ENCODE results near the gene TMEM205. TPM values are rescaled to one million over a fixed set of nuclear protein-coding genes. Genes with fewer than 3 reads are reported as not detected.
A peak's percentile ranks its signal among the peaks of the same experiment; 100 is the strongest.

Gene TMEM205
- total and polyA plus RNA-seq, 2 of the 8 experiments (the other 6 are each of a cell fraction or from before 2014, with no cell fraction given) = 73.5 to 423 TPM

GRCh38 chr19:11293433-11294389 is 52.4 kb downstream of the TMEM205 start:
- peak; percentile 7 for FAIRE-seq
- CTCF ChIA-PET (ENCODE audit: partially characterized antibody) = interaction anchor here (0.6 to 3.3 kb wide), 35 partner anchors 9 to 166 kb away, joined by 3 to 16 read pairs (median 3); partner anchors contain the start of genes EPOR, RAB3D and SWSAP1
- peak; percentile 77 for TF ChIP-seq CREB1 (IDR thresholded peaks at IDR 0.05)
- no peak for TF ChIP-seq CHD1 (IDR thresholded peaks at IDR 0.05; ENCODE audit: low read depth, low read length)
- no peak for TF ChIP-seq ATF3 (IDR thresholded peaks at IDR 0.05; ENCODE audit: insufficient read depth, low read depth, low read length)
- TF ChIP-seq TAF7 (optimal IDR thresholded peaks at IDR 0.05; ENCODE audit: borderline replicate concordance, low read depth, low read length) = no peak
- TF ChIP-seq RXRA (IDR thresholded peaks at IDR 0.05; ENCODE audit: insufficient read depth, low read depth, low read length) = 0 out of 2 replicates have a peak, but pooled peaks have one; percentile 44
- no peak for TF ChIP-seq EZH2 (IDR thresholded peaks at IDR 0.05; ENCODE audit: low read depth, low read length, severe bottlenecking)
- no peak for TF ChIP-seq E2F6 (IDR thresholded peaks at IDR 0.05)
- 0 out of 2 replicates have a peak, but pooled peaks have one; percentile 8 for TF ChIP-seq MAX (IDR thresholded peaks at IDR 0.05)

More at GRCh38 chr19:11293433-11294389, 52.4 kb downstream of the TMEM205 start:
- H2BK12ac ChIP-seq (ENCODE audit: low read depth, low read length) = no peak overlapping the region; the same call in 1 of the 2 replicates
- peak overlapping the region; percentile 34 to 67; a peak in 3 of 4 replicates for H3K4me2 ChIP-seq (ENCODE audit: insufficient read depth in 1 of 2, low read depth in 2 of 2, low read length in 2 of 2)
- no peaks in the 10 kb centered on the region; the same call in 1 of the 2 replicates for H3K23me2 ChIP-seq (ENCODE audit: low read depth, low read length)
- no peaks in the 10 kb centered on the region for H3K9me3 ChIP-seq (ENCODE audit: insufficient read depth in 2 of 2, low read depth in 1 of 2, low read length in 1 of 2)
- peak overlapping the region; percentile 77 for H4K5ac ChIP-seq (ENCODE audit: insufficient read length, low read depth, low read length)
- H3K27ac ChIP-seq (ENCODE audit: low read depth, low read length) = no peak overlapping the region
- peak overlapping the region; percentile 100 for H2AFZ ChIP-seq (ENCODE audit: low read length)
- no peak overlapping the region for H3K56ac ChIP-seq (replicated peaks; ENCODE audit: insufficient read length, low read depth, low read length)
- no peaks in the 10 kb centered on the region; a peak in 2 of 7 replicates for H3K27me3 ChIP-seq (replicated peaks in 1 of 4; ENCODE audit: control insufficient read depth in 3 of 4, extremely low read depth in 1 of 4, insufficient read depth in 3 of 4, low read length in 3 of 4)
- H3K14ac ChIP-seq (ENCODE audit: insufficient read length) = no peak overlapping the region
- POLR2A ChIA-PET (ENCODE audit: partially characterized antibody) = interaction anchor here (0.8 to 1.1 kb wide), 4 partner anchors 53 to 222 kb away, joined by 3 to 4 read pairs (median 3); partner anchors contain the start of genes CCDC159, RGL3 and TMEM205
- H3K18ac ChIP-seq (ENCODE audit: extremely low read depth, low read length) = peak overlapping the region; percentile 99
- no peak overlapping the region for H2BK20ac ChIP-seq (ENCODE audit: low read length)
- H2AK5ac ChIP-seq (ENCODE audit: low read depth, low read length) = no peak overlapping the region
- H3K4me3 ChIP-seq (ENCODE audit: extremely low read depth in 1 of 4, insufficient read depth in 2 of 4, low read depth in 3 of 4, low read length in 4 of 4) = peak overlapping the region in 2 of 4 experiments; percentile 21 to 44; a peak in 4 of 8 replicates
- peak overlapping the region; percentile 85; the same call in 1 of the 2 replicates for H2BK5ac ChIP-seq (ENCODE audit: low read depth, low read length)
- peak; percentile 88 to 100 for DNase-seq (ENCODE audit: low read depth in 1 of 2, low spot score in 2 of 2)
- 17% methylated on average over 29 of the region's 41 CpGs; no CpG with 5 or more reads in 1 of the 2 experiments for WGBS, 2 experiments (ENCODE audit: extremely low coverage in 1 of 2, insufficient coverage in 1 of 2, insufficient read length in 1 of 2, insufficient replicate concordance in 2 of 2, low coverage in 1 of 2, low lambda C conversion rate in 2 of 2, missing lambda C conversion rate in 1 of 2)
- H3K23ac ChIP-seq (ENCODE audit: insufficient read length) = no peak overlapping the region
- H4K91ac ChIP-seq (replicated peaks; ENCODE audit: insufficient read length, low read length) = peak overlapping the region; percentile 84
- peak overlapping the region; percentile 89; the same call in 1 of the 2 replicates for H4K8ac ChIP-seq (ENCODE audit: extremely low read depth, insufficient read depth, low read length)
- no peaks in the 10 kb centered on the region for H4K20me1 ChIP-seq (replicated peaks in 1 of 2; ENCODE audit: control insufficient read depth in 1 of 2, insufficient read depth in 2 of 2, low read length in 2 of 2)
- no peaks in the 10 kb centered on the region for H3K36me3 ChIP-seq (ENCODE audit: control insufficient read depth in 2 of 4, insufficient read depth in 4 of 4, low read length in 3 of 4)
- H2BK120ac ChIP-seq (replicated peaks; ENCODE audit: low read depth, low read length) = no peak overlapping the region
- H3K79me1 ChIP-seq (ENCODE audit: low read depth, low read length) = no peaks in the 10 kb centered on the region
- 0 out of 2 replicates have a peak overlapping the region, but pooled peaks have one; percentile 88 for H2BK15ac ChIP-seq (ENCODE audit: low read length)
- peaks cover 2 to 6% (median 2%) of the 10 kb centered on the region in 4 experiments; a peak in 5 of 7 replicates for H3K4me1 ChIP-seq (replicated peaks in 1 of 4; ENCODE audit: control insufficient read depth in 3 of 4, insufficient read depth in 4 of 4, low read length in 3 of 4)
- H3K9ac ChIP-seq (replicated peaks in 1 of 4; ENCODE audit: extremely low read depth in 1 of 4, low read depth in 3 of 4, low read length in 3 of 4) = no peak overlapping the region
- no peaks in the 10 kb centered on the region for H3K79me2 ChIP-seq (ENCODE audit: control insufficient read depth in 1 of 2, insufficient read depth in 2 of 2, low read length in 2 of 2)
- H3K4ac ChIP-seq (replicated peaks; ENCODE audit: insufficient read length, low read depth, low read length) = no peak overlapping the region
